Effector memory CD8-positive, alpha-beta T cell (primary cell): ENCODE measurements around the gene MFNG.
"Not testable (repeated sequence)": the region's sequence is repeated elsewhere in the genome, so short reads cannot be mapped to it uniquely, and the experiment has no call there.

Experiments used
- ATAC-seq: fragments of 150-1000 bp; cut with Tn5 transposase; replicated peaks from 2 replicates; pipeline ENCODE4 v1.10.0; 2021; ENCODE audit warnings: mild to moderate bottlenecking, moderate library complexity
- DNase-seq, 3 experiments: peaks; one replicate each; pipeline ENCODE4 v3.0.0; 2021
- H3K27ac Mint-ChIP-seq, 2 donors: one replicate each; pipeline ENCODE4 v1.8.0; 2022; ENCODE audit warnings: mild to moderate bottlenecking in 2 of 2, mixed read lengths in 2 of 2, moderate library complexity in 2 of 2
- H3K27me3 Mint-ChIP-seq, 2 donors: one replicate each; pipeline ENCODE4 v1.8.0; 2022; ENCODE audit warnings: mixed read lengths in 2 of 2
- H3K36me3 Mint-ChIP-seq: one replicate; pipeline ENCODE4 v1.8.0; 2022; ENCODE audit warnings: mild to moderate bottlenecking, moderate library complexity, mixed read lengths; ENCODE audit not compliant: insufficient read depth
- H3K4me1 Mint-ChIP-seq, 2 donors: one replicate each; pipeline ENCODE4 v1.8.0; 2022; ENCODE audit warnings: low read depth in 2 of 2, mixed read lengths in 2 of 2
- H3K4me3 Mint-ChIP-seq, 2 donors: one replicate each; pipeline ENCODE4 v1.8.0; 2022; ENCODE audit warnings: mild to moderate bottlenecking in 2 of 2, mixed read lengths in 2 of 2, moderate library complexity in 2 of 2
- H3K9me3 Mint-ChIP-seq, 2 donors: one replicate each; pipeline ENCODE4 v1.8.0; 2022; ENCODE audit warnings: mixed read lengths in 2 of 2
- total RNA-seq, 9 experiments: gene quantifications; one replicate each; lab custom pipeline; 2026; lab: John Stamatoyannopoulos, UW

MFNG gene
- total RNA-seq, result 69.2 to 234 (median 156) reads per million in 9 experiments

- ATAC-seq (peak; percentile 65), DNase-seq (peak; percentile 63 to 71 (median 67))
- H3K4me1 Mint-ChIP-seq, result peaks cover 65 to 72% of the 10 kb centered on the region in 2 donors
- no peaks in the 10 kb centered on the region for H3K27me3 Mint-ChIP-seq
- no peaks in the 10 kb centered on the region for H3K9me3 Mint-ChIP-seq
- peak within 1 kb of the TSS; percentile 87 to 91 for H3K4me3 Mint-ChIP-seq
- H3K36me3 Mint-ChIP-seq, result peaks cover 22% of the 10 kb centered on the region
- H3K27ac Mint-ChIP-seq, result peak within 1 kb of the TSS; percentile 94 to 97
Measured at GRCh38 chr22:37486224-37486845, at the start of gene MFNG. TSS of gene MFNG (minus strand) at chr22:37486384. CDS start at chr22:37486177, 207 bp downstream.

- peaks cover 11 to 14% of the 10 kb centered on the region in 2 donors for H3K4me1 Mint-ChIP-seq
- no peak overlapping the region for H3K4me3 Mint-ChIP-seq
- ATAC-seq (no peak), DNase-seq (no peak)
- no peak overlapping the region for H3K27ac Mint-ChIP-seq
- H3K9me3 Mint-ChIP-seq, result no peaks in the 10 kb centered on the region
- peaks cover 17 to 26% of the 10 kb centered on the region in 2 donors for H3K27me3 Mint-ChIP-seq
- no peaks in the 10 kb centered on the region for H3K36me3 Mint-ChIP-seq
Measured at GRCh38 chr22:37535159-37535558, 49.0 kb upstream of the MFNG start.

- DNase-seq, result no peak
- peaks cover 13 to 19% of the 10 kb centered on the region in 2 donors for H3K4me1 Mint-ChIP-seq
- peaks cover 14 to 27% of the 10 kb centered on the region in 2 donors for H3K27me3 Mint-ChIP-seq
- no peak overlapping the region for H3K4me3 Mint-ChIP-seq
- no peaks in the 10 kb centered on the region for H3K9me3 Mint-ChIP-seq
- H3K36me3 Mint-ChIP-seq, result no peaks in the 10 kb centered on the region
- ATAC-seq, result no peak
- H3K27ac Mint-ChIP-seq, result no peak overlapping the region
Measured at GRCh38 chr22:37534445-37534844, 48.3 kb upstream of the MFNG start.

- no peaks in the 10 kb centered on the region for H3K9me3 Mint-ChIP-seq
- ATAC-seq (peak; percentile 8), DNase-seq (no peak)
Measured at GRCh38 chr22:37533995-37534394, 47.8 kb upstream of the MFNG start.

GRCh38 chr22:37529652-37530345 lies 43.6 kb upstream of the MFNG start:
- Mint-ChIP-seq H3K9me3 (no peaks in the 10 kb centered on the region), H3K4me1 (peaks cover 6 to 7% of the 10 kb centered on the region in 2 donors), H3K4me3 (no peak overlapping the region), H3K36me3 (peaks cover 3% of the 10 kb centered on the region), H3K27ac (no peak overlapping the region), H3K27me3 (peaks cover 18 to 47% of the 10 kb centered on the region in 2 donors)
- no peak for ATAC-seq
- DNase-seq, result no peak

More at GRCh38 chr22:37533995-37534394, 47.8 kb upstream of the MFNG start:
- Mint-ChIP-seq H3K36me3 (no peaks in the 10 kb centered on the region), H3K4me1 (peaks cover 12 to 17% of the 10 kb centered on the region in 2 donors), H3K27ac (no peak overlapping the region), H3K27me3 (peaks cover 11 to 22% of the 10 kb centered on the region in 2 donors), H3K4me3 (no peak overlapping the region)

GRCh38 chr22:37527952-37528351 lies 41.8 kb upstream of the MFNG start:
- not testable (repeated sequence) for H3K27ac Mint-ChIP-seq, H3K36me3 Mint-ChIP-seq, H3K4me3 Mint-ChIP-seq, DNase-seq, H3K4me1 Mint-ChIP-seq, H3K9me3 Mint-ChIP-seq, ATAC-seq
- H3K27me3 Mint-ChIP-seq, result peaks cover 29 to 62% of the 10 kb centered on the region in 2 donors

GRCh38 chr22:37527081-37527752 lies 41.0 kb upstream of the MFNG start:
- not testable (repeated sequence) for ATAC-seq, H3K4me3 Mint-ChIP-seq, DNase-seq, H3K9me3 Mint-ChIP-seq, H3K36me3 Mint-ChIP-seq, H3K4me1 Mint-ChIP-seq, H3K27ac Mint-ChIP-seq
- H3K27me3 Mint-ChIP-seq, result peaks cover 37 to 69% of the 10 kb centered on the region in 2 donors

GRCh38 chr22:37526376-37526775 lies 40.2 kb upstream of the MFNG start:
- no peak overlapping the region for H3K4me3 Mint-ChIP-seq
- H3K9me3 Mint-ChIP-seq, result no peaks in the 10 kb centered on the region
- peaks cover 3% of the 10 kb centered on the region for H3K36me3 Mint-ChIP-seq
- DNase-seq, result no peak
- peaks cover 42 to 73% of the 10 kb centered on the region in 2 donors for H3K27me3 Mint-ChIP-seq
- ATAC-seq, result no peak
- H3K4me1 Mint-ChIP-seq, result peaks cover 6 to 7% of the 10 kb centered on the region in 2 donors
- no peak overlapping the region for H3K27ac Mint-ChIP-seq

- peaks cover 6 to 7% of the 10 kb centered on the region in 2 donors for H3K4me1 Mint-ChIP-seq
- peaks cover 43 to 73% of the 10 kb centered on the region in 2 donors for H3K27me3 Mint-ChIP-seq
- H3K36me3 Mint-ChIP-seq, result peaks cover 3% of the 10 kb centered on the region
- no peak overlapping the region for H3K4me3 Mint-ChIP-seq
- ATAC-seq (no peak), DNase-seq (no peak)
- no peak overlapping the region for H3K27ac Mint-ChIP-seq
- no peaks in the 10 kb centered on the region for H3K9me3 Mint-ChIP-seq
Measured at GRCh38 chr22:37525746-37526350, 39.7 kb upstream of the MFNG start.

GRCh38 chr22:37525073-37525745 lies 39.0 kb upstream of the MFNG start:
- H3K27ac Mint-ChIP-seq, result no peak overlapping the region
- no peak overlapping the region for H3K4me3 Mint-ChIP-seq
- ATAC-seq (no peak), DNase-seq (no peak)
- peaks cover 3% of the 10 kb centered on the region for H3K36me3 Mint-ChIP-seq
- H3K27me3 Mint-ChIP-seq, result peaks cover 44 to 76% of the 10 kb centered on the region in 2 donors
- H3K9me3 Mint-ChIP-seq, result no peaks in the 10 kb centered on the region
- peaks cover 7% of the 10 kb centered on the region in 2 donors for H3K4me1 Mint-ChIP-seq

- Mint-ChIP-seq H3K27me3 (peaks cover 46 to 70% of the 10 kb centered on the region in 2 donors), H3K36me3 (no peaks in the 10 kb centered on the region), H3K4me1 (peaks cover 5 to 11% of the 10 kb centered on the region in 2 donors), H3K9me3 (no peaks in the 10 kb centered on the region), H3K27ac (no peak overlapping the region), H3K4me3 (no peak overlapping the region)
- ATAC-seq, result no peak
- no peak for DNase-seq
Measured at GRCh38 chr22:37522482-37522881, 36.3 kb upstream of the MFNG start.

GRCh38 chr22:37521236-37521739 lies 35.1 kb upstream of the MFNG start:
- DNase-seq (no peak), ATAC-seq (no peak)
- H3K36me3 Mint-ChIP-seq, result no peaks in the 10 kb centered on the region
- peak overlapping the region in 1 of 2 donors; percentile 21 for H3K4me3 Mint-ChIP-seq
- H3K9me3 Mint-ChIP-seq, result no peaks in the 10 kb centered on the region
- no peak overlapping the region for H3K27ac Mint-ChIP-seq
- peaks cover 46 to 63% of the 10 kb centered on the region in 2 donors for H3K27me3 Mint-ChIP-seq
- peaks cover 5 to 11% of the 10 kb centered on the region in 2 donors for H3K4me1 Mint-ChIP-seq
